ENCODE measurements around the gene KLHL28.

KLHL28 gene

GRCh38 chr14:44886860-44887595, 74.7 kb downstream of the KLHL28 start:
- H3K27me3 ChIP-seq (replicated peaks) = no peaks in the 10 kb centered on the region
- in situ Hi-C loops (cut with HindIII; ENCODE audit: low pct_ligation_motif_present, low sequenced_read_pairs) = no loop called here
- TF ChIP-seq CTCF (IDR thresholded peaks at IDR 0.05; ENCODE audit: low read depth, low read length, missing control alignments) = no peak
- H3K4me3 ChIP-seq (ENCODE audit: low read depth, low read length) = no peak overlapping the region
- H3K27ac ChIP-seq = no peak overlapping the region
- no peak for DNase-seq
- H3K36me3 ChIP-seq (replicated peaks) = no peaks in the 10 kb centered on the region

- Histone ChIP-seq H3K27ac (no peak overlapping the region), H3K36me3 (replicated peaks) (no peaks in the 10 kb centered on the region), H3K27me3 (replicated peaks) (no peaks in the 10 kb centered on the region), H3K4me3 (ENCODE audit: low read depth, low read length) (no peak overlapping the region)
- in situ Hi-C loops (cut with HindIII; ENCODE audit: low pct_ligation_motif_present, low sequenced_read_pairs) = no loop called here
- TF ChIP-seq CTCF (IDR thresholded peaks at IDR 0.05; ENCODE audit: low read depth, low read length, missing control alignments) = no peak
- DNase-seq = no peak
Observed at GRCh38 chr14:44880791-44881190, 81.0 kb downstream of the KLHL28 start.

Data from brain microvascular endothelial cell (primary cell).